GM21723 (cell line): ENCODE results near the gene PPBP.
"Not testable (repeated sequence)": the region's sequence is repeated elsewhere in the genome, so short reads cannot be mapped to it uniquely, and the experiment has no call there.

Experiments used
- ATAC-seq: cut with Tn5 transposase; IDR thresholded peaks from one replicate; pipeline ENCODE4 v1.9.1; 2021; ENCODE audit warnings: mild to moderate bottlenecking, moderate library complexity; ENCODE audit not compliant: unreplicated experiment

The PPBP gene

DNA sequence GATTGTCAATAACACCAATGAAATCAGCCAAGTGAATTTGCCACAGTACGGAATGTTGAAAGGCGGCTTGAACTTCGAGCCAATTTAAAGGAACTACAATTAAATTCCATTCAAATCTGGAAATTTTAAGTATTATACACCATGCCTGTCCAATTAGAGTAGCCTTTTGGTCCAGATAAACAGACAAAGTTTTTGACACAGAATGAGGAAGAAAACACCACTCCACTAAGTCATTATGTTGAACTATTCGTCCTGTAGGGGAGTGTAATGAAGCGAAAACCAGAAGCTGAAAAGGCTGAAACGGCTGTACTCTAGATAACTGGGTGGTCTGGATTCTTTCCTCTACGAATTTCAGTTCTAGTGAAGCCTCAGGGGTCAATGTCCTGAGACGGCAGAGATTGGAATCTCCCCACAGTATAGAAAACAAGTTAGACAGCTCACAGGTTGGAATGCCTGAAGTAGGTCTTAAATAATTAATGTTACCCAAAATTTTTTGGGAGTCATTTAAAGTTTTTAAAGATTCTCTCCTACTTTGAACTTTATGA, 37.5 kb downstream of the PPBP start:
- ATAC-seq, result not testable (repeated sequence)

DNA sequence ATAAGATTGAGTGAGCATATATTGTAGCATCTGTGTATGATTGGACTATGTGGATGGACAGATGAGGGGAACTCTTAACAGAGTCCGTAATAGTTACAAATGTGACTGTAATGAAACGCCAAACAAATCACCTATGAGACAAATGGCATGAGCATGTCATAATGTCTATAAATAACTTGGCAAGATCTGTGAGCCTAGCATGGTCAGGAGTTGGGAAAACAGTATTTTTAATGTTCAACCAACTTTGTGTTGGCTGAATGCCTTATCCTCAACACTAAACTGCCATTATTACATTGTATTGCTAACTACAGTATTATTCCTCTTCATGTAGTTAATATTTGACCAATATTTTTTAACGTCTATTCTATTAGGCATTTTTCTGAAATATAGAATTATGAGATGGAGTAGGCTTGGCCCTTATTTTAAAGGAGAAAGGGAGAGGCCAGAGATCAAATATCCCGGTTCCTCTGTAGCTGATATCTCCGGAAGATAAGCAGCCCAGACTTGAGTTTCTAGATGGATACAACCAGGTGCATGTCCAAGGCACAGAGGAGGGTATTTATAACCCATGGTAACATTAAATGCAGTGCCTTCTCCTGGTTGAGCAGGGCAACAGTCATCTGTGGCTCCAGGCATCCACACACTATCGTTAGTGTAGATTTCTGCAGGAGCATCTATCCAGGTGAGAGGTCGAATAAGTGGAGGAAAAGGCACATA, 38.8 kb downstream of the PPBP start:
- ATAC-seq, result no peak

DNA sequence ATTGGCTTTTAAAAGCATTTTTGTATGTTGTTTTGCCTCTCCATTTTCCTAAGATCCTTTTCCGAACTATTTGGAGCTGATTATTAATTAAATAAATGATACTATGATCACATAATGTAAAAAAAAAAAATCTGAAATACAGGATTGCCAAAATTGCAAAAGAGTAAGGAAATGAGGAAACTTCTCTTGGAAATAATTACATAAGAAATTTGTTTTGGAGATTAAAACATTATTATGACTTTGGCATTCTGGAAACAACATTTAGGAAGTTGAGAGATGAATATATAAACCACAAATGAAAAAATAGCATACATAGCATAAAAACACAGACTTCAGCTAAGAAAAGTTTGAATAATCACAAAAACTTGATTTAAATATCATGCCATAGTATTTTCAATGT, 39.7 kb downstream of the PPBP start:
- no peak for ATAC-seq

DNA sequence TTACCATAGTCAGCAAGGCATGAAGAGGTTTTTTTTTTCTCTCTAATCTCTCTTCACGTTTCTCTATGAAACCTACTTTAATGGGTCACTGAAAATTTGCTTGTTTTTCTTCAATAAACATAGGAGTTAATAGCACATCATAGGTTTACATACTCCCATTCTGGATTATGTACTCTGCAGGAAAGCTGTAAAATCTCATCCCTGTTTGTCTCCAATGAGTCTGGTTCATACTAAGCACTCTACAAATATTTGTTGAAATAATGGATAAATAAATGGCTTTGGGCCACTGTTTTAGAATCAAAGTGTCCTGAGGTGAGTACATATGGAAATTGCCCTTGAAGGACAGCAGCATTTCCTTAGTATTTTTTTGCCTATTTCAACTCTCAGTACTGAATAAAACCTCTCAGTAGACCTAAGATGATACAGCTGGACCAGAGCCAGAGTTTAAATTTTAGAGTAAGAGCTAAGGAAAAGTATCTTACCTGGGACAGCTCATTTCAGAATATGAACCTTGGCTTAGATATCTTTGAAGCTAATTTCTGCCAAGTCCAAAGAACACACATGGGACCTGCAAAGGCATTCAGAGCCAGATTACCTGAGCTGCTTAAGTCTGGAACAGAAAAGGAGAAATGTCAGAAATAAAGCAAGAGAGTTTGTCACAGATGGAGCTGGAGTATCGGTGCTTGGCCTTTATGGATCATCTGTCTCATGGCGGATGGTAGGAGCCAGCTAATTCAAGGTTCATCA, 40.6 kb downstream of the PPBP start:
- ATAC-seq, result no peak

DNA sequence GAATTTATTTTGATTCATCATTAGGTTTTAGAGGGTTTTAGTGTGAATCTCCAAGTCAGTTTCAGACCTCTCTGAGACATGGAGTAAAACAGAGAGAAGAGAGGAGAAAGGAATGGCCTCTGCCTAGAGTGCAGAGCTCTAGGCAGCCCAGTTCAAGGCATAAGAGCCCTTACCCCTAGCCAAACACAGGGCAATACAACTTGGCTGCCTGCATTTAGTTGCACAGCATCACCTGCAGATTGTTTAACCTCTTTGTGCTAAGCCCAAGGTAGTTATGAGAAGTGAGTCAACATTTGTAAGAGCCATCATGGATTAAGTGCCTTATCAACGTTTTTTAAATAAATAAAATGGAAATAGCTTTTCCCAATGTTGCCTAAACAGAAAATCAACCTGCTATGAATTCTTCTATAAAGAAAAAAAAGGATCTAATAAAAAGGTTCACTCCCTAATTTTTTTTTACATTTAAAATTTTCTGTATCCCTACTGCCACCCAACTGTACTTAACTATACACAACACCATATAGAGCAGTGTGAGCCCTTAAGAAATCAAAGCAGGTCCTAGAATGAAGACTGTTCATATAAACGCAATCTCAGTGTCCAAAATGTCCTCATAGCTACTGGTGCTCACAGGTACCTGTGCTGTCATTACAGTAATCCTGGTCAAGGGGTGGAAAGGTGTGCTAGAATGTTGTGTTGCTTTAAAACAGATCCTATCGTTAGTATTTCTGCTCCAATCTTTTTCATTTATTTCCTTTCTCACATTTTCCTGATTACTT, 42.1 kb downstream of the PPBP start:
- no peak for ATAC-seq

DNA sequence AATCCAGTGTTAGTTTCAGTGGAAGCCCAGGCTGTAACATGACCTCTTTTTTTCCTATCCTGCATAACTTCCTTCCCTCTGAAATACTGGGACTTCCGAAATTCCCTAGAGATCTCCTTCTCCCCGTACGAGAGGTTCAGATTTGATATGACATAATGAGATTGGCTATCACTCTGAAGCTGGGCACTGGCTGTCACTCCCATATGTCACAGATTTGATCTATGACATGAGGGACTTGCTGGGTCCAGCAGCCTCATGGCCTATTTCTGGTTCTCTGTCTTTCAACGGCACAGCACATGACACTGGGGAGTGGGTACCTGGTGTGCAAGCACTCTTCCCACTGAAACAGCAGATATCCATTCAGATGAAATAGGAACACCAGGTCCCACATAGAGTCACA, 42.9 kb downstream of the PPBP start:
- no peak for ATAC-seq

DNA sequence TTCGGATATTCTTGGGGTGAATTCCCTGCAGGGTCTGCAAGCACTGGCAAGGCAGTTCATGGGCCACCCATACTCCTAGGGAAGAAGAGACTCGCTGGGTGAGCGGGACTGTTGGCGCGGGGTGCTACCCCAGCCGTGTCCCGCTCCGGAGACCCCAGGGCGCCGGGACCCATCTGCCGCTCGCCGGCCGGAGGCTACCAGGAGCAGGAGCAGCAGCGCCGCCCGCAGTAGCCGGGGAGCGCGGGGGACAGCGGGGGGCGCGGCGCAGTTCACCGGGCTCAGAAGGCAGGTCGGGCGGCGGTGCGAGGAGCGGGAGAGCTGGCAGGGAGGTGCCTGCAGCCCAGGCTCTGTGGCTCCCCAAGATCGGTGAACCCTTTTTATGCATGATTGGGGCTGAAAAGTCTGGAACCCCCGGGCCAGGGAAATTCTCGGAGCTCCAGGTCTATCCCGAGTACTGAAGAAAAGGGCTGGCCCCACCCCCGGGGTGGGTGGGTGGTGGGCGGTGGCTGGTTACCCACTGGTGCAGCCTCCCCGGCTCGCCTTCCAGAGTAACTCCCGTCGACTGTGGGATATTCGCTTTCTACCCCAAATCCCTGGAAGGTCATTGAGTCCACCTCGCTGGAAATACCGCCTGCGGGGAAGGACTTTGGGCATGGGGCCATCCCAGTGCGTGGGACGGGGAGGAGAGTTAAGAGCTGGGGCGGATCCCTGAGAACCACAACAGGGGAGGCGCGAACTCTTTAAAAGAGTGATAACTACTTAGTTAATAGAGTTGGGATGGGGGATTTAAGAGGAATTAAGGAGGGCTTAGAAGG, 43.7 kb downstream of the PPBP start:
- ATAC-seq, result no peak

DNA sequence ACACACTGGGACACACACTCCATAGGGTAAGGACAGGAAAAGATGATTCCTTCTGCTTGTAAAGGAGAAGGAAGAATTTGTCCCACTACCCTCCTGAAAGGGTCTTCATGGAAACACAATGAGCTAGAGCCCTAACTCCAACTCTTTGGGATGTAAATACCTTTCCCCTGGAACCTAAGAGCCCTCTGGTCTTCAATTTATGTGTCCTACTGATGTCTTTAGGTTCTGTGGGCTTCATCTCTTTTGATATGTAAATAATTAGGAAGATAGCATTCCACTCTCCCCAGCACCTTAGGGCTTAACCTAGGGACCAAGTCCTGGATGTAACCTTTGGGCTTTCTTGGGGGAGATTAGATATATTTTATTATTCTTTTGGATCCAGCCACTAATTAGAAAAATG, 44.4 kb downstream of the PPBP start:
- ATAC-seq, result no peak

DNA sequence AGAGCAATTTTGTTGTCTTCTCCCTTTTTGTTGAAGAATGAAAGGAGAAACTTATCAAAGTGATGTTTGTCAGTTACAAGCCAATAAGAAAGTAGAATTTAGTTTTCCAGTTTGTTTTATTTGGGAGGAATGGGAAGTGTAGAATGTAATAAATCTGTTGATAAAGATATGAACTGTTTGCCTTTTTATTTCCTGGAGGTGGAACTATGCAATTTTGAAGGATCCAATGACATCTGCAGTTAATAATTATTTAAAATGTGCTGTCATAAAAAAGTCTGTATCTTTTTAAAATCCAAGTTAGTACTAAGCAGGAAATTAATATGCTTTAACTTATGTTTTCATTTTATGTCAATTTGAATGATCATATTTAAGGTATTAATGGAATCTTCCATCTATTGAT, 51.0 kb downstream of the PPBP start:
- ATAC-seq, result no peak
